ENCODE measurements around the gene UBR4.

The UBR4 gene

DNA sequence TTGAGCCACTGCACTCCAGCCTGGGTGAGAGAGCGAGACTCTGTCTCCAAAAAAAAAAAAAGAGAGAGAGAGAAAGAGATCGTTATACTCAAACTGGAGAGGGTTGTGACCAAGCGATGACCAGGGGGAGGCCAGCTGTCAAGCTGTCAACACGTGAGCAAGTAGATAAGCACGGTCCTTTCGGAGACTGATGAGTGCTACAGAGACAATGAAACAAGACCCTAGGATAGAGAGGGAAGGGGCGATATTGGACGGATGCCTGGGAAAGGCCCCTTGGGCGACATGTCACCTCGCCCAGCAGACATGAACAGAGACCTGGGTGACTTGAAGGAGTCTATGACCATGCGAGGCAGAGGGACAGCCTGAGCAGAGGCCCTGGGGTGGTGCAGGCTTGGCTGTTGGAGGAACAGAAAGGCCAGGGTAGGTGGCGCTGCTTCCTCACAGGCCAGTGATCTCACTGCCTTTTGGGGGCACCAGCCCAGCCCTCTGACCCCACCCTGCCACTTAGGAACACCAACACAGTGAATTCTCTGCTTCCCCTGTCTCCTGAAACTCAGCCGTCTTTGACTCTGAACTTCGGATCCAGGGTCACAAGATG lies 152.8 kb downstream of the UBR4 start:
- DNase-seq (ENCODE audit: low read depth) = no peak

DNA sequence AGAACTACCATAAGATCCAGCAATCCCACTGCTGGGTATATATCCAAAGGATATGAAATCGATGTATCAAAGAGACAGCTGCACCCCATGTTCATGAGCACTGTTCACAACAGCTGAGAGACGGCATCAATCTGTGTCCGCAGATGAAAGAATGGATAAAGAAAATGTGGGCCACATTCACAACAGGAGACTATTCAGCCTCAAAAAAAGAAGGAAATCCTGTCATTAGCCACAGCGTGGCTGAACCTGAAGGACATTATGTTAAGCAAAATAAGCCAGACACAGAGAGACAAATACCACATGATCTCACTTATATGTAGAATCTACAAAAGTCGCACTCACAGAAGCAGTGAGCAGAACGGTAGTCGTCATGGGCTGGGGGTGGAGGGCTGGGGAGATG lies 154.4 kb downstream of the UBR4 start:
- no peak for DNase-seq (ENCODE audit: low read depth)

DNA sequence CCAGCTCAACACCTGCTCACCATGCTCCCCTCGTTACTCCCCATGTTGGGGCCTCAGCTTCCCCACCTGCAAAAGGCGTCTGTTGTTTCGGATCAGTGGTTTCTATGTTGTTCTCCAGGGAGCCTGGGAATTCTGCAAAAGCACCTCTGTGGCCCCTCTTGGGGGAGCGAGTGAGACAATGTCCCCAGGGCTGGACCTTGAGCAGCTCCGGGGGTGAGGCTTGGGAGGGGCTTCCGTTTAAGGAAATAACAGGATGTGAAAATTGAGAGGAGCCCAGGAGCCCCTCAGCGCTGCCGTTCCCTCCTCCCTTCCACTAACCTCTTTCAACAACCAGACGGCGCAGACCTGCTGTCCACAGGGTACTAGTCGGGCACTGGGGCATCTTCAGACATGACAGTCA lies 155.1 kb downstream of the UBR4 start:
- no peak for DNase-seq (ENCODE audit: low read depth)

DNA sequence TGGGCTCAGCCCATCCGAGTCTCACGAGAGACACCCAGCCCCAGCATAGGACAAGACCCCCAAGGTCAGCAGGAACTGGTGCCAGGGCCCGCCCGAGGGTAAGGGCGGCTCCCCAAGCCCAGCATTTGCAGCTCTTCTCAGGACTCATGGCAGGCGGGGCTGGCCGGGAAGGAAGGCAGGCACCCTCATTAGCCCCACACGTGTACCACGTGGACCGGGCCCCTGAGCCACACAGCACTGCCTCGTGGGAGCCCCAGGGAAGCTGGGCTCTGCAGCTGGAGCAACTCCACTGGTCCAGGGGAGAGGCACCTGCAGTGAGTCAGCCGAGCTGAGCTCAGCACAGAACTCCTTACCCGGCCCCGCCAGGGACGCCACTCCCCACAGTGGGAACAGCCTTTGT lies 155.8 kb downstream of the UBR4 start:
- DNase-seq (ENCODE audit: low read depth) = no peak

DNA sequence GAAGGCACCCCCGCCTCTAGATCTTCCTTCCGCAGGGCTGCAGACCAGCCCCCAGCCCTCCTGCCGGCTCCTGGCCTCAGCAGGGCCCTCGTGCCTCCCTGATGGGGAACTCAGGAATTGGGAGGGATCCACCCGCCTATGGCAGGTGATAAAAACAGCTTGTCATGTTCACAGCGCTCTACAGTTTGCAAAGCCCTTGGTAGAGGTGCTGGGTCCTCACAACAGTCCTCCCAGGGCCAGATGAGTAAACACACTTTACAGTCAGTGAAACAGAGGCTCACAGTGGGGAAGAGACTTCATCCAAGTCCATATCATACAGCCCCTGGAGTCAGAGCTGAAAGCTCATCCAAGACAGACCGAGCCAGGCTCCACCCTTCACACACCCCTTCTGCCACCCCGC lies 156.6 kb downstream of the UBR4 start:
- no peak for DNase-seq (ENCODE audit: low read depth)

DNA sequence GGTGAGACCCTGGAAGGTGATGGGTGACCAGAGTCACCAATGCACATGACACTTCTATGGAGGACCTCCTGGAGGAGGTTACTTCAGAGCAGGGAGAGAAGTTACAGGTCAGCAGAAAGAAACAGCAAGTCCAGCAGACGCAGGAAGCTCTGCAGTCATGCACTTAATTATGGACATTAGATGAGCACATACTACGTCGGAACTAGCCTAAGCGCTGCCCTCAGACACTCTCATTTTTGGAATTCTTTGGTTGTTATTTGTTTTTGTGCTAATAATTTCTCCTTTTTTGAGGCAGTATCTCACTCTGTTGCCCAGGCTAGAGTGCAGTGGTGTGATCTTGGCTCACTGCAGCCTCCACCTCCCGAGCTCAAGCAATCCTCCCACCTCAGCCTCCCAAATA lies 160.3 kb downstream of the UBR4 start:
- DNase-seq (ENCODE audit: low read depth) = no peak

DNA sequence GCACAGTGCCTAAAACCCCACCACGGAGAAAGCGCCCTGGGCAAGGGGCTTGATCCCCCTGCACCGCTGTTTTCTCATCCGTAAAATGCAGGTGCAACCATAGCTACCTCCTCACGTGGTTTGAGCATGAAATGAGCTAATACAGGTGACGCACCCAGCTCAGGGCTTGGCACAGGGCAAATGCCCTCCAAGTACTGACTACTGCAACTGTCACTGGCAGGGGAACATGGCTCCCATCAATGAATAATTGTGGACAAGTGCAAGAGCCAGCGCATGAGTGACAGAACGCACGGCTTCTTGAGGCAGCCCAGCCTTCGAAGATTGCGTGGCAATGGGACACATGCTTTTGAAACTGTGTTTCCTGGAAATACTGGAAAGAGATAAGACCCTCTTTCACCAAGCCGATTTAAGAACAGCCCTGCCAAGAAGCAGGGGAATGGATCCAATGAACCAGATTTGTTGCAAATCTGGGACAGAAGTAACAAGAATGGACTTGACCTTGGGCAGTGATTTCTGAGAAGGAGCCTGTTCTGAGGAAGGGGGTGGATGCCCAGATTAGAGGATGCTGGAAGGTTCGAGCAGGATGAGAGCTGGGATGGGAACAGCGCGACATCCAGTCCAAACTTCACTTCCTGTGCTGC lies 160.8 kb downstream of the UBR4 start:
- no peak for DNase-seq (ENCODE audit: low read depth)

DNA sequence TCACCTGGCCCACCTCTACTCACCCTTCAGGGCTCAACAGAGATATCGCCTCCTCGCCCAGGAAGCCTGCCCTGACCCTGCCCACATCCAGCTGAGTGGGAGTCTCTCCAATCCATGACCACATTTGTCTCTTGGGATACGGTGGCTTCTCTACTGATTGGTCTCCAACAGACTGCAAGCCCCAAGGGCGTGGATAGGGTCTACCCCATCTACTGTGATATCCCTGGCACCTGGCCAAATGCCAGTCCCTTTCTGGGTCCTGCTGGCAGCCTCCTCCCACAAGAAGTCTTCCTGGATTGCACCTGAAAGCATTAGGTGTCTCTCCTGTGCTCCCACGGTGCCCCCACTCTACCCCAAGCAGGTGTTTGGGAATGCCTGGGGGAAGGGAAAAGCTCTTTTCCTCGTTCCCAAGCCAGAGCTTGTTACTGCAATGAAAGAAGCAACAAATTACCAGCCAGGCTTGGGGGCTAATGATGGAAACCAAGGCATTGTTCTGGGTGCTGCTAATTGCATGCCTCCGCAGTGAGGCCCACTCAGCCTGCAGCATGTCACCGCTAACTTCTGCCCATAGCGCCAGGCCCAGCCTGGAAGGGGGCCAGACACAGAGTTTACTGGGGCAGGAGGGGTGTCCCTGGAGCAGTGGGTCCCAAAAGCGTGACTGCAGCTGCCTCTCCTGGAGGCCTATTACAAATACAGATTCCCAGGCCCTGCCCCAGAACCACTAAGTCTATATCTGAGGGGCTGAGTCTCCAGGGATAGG lies 162.9 kb downstream of the UBR4 start:
- DNase-seq (ENCODE audit: low read depth) = no peak

DNA sequence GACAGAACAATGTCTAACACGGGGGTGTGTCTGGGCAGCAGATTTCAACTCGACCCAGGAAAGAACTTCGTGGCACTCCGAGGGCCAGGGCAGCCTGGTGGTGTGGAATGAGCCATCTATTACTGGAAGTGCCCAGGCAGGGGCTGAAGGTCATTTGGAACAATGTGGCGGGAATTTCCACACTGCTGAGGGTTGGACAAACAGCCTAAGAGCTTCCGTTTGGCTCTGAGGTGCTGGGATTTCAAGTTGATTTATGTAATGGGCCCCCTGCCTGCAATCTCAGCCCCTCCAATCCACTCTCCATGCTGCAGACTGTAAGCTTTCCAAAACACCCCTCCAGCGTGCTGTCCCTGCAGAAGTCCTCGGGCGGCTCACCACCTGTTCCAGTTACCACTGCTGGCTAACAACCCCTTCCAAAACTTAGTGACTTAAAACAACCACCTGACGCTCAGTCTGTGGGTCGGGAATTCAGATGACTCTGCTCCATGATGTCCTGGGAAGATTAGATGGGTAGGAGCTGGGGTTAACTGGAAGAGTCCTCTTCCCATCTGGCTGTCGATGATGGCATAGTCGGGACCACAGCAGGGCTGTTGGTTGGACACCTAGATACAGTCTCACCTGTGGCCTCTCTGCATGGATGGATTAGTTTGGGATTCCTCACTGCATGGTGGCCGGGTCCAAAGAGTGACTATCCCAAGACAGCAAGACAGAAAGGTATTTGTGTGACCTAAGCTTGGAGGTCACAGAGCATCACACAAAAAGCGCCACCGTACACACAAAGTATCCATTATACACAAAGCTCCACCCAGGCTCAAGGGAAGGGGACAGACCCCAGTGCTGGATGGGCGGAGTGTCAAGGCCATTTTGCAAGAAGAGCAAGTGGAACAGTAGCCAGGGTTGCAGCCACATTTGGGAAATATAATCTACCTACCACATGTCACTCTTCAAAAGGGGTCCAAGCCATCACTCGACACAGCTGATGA lies 163.9 kb downstream of the UBR4 start:
- DNase-seq (ENCODE audit: low read depth) = no peak

DNA sequence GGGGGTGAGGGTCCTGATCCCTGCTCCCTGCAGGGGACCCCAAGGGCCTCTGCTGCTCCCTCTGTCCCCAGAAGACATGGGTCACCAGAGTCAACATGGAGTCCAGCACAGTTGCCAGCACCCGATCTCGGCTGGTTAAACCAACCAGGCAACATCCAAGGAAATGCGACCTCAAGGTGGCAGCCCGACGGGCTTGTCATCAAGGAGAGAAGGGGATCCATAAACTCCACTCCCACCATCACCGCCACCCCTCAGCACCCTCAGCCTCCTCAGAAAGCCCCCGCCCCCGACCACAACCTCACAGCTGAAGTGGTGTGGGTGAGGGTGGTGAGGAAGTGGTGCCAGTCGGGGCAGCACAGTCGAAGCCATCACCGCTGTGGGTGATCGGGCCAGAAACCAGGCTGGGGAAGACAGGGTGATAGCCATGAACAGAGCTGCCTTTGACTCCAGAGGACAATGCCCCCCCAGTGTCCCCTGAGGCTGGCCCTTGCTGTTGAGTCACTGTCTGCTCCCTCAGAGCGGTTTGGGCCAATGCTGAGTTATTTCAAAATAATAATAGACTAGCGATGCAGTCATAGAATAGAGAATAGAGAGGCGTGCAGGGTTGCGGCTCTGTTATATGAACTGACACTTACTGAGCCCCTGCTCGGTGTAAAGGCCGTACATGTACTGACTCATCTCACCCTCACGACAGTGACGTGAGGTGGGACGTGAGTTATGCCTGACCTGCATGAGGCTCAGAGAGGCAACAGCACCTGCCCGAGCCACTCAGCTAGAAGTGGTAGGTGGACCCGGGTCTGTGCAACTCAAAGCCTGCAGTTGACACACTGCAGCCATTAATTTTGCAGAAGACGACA lies 164.9 kb downstream of the UBR4 start:
- no peak for DNase-seq (ENCODE audit: low read depth)

DNA sequence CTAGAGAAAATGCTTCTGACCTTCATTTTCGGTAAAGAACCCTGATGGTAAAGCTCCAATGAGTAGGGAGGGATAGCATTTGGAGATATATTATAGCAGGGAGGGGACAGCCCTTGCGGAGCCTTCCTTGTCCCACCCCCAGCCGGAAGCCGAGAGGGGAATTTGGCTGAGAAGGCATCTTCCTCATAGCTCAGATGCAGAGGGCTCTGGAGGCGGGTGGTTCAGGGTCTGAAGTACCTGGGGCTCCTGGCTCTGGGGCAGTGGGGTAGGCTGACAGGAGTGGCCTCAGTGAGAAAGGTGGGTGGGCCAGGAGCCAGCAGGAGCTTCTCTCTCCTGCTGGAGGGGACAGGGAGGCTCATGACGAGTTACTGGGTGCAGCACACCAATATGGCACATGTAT lies 165.6 kb downstream of the UBR4 start:
- DNase-seq (ENCODE audit: low read depth) = no peak

DNA sequence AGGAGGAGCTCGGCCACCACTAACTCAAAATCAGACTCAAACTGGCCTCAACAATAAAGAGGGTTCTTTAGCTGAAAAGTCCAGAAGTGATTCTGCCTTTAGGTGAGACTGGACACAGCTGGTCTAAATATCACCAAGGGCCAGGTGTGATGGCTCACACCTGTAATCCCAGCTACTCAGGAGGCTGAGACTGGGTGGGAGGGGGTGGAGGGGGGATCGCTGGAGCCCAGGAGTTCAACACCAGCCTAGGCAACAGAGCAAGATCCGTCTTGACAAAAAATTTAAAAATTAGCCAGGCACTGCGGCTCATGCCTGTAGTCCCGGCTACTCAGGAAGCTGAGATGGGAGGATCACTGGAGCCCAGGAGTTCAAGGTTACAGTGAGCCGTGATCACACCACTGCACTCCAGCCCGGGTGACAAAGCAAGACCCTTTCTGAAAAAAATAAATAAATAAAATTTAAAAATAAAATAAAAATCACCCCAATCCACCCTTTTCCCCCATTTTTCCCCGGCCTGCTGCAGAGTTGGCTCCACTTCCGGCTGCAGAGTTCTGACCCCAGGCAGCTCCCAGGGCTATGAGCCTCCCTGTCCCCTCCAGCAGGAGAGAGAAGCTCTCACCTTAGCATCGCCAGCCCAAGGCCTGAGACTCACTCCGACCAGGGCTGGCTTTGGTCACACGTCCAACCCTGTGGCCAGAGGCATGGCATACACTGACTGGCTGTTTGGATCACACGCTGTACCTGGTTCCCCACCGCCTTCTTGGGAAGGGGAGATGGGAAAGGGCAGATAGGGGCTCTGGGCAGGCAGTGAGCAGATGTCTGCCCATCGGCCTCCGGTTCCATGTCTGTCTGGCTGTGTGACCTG lies 166.3 kb downstream of the UBR4 start:
- no peak for DNase-seq (ENCODE audit: low read depth)

DNA sequence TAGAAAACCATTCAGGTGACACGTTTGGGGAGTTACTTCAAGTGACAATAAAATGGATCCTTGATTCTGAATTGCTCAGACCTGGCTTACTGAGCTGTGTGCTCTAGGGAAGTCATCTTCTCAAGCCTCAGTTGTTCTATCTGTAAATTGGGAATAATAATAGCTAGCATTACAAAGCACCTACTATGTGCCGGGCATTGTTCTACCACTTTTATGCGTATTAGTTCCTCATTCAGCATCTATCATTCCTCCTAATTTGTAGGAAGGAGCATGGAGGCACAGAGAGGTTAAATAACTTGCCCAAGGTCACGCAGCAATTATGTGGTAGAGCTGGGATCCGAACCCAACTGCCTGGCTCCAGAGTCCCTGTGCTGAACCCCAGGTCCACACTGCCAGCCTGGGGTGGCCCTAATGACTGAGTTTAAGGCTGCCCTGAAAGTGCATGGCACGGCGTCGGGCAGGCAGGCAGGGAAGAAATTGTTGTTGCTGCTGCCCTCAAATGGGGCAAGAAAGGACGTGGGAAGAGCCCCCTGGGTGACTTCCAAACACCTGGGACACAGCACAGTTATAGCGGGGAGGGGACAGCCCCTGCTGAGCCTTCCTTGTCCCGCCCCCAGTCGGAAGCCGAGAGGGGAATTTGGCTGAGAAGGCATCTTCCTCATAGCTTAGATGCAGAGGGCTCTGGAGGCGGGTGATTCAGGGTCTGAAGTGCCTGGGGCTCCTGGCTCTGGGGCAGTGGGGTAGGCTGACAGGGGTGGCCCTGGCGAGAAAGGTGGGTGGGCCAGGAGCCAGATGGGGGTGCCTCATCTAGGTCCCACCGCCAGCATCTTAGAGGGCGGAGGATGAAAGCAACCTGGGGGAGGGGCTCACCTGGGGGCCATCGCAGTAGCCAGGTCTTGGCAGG lies 167.1 kb downstream of the UBR4 start:
- DNase-seq (ENCODE audit: low read depth) = no peak

DNA sequence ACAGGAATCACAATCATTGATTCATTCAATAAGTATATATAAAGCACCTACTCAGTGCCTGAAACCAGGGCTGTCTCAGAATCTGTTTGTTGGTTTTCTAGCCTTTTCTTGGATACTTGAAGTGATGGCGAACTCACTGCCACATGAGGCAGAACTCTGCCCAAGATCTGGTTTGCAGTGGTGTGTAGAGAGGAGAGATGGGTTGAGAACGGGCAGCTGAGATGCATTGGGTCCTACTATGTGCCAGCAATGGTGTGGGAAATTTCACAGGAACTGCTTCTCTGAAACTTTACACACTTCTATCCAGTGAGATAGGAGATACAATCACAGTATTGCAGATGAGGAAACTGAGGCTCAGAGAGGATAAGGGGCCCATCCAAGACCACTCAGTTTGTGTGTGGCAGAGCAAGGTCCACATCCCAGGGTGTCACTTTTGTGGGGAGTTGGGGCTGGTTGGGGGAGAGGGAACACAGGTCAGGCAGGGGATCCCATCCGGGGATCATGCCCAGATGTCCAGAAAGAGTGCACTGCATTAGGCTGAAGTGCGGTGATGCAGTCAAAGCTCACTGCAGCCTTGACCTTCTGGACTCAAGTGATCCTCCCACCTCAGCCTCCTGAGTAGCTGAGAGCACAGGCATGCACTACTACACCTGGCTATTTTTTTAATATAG lies 169.9 kb downstream of the UBR4 start:
- DNase-seq (ENCODE audit: low read depth) = no peak

DNA sequence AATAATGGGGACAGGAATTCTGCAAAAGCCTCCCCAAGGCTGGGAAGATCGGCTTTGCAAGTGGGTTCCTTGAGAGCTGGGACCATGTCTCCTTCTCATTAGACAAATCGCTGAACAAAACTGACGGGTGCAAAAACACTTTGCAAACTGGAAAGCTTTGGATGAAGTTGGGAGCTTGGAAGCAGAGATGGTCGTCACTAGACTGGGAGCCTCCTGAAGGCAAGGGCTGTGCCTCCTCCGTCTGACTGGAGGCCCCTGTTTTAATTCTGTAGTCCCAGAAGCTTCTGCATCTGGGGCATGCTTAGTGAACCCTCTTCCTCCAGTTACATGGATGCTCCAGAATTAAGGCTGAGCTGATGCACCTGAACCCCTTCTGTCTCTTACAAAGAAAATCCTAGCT lies 171.3 kb downstream of the UBR4 start:
- no peak for DNase-seq (ENCODE audit: low read depth)

DNA sequence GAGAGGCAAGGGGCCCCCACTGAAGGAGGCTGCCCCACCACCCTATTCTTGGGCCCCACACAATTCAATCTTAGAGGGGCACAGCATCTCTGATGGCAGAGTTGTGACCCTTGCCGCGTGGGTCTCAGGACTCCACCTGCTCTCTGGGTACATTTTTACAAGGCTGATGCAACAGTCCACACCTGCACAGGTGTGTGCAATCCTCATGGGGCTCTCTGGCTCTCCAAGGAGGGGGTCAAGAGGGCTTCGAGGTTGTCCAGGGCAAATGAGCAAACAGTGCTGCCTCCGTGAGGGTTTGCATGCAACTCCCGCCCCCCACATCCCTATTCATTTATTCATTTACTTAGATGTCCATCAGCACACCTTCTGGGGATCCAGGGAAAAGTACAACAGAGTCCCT lies 172.0 kb downstream of the UBR4 start:
- DNase-seq (ENCODE audit: low read depth) = no peak

DNA sequence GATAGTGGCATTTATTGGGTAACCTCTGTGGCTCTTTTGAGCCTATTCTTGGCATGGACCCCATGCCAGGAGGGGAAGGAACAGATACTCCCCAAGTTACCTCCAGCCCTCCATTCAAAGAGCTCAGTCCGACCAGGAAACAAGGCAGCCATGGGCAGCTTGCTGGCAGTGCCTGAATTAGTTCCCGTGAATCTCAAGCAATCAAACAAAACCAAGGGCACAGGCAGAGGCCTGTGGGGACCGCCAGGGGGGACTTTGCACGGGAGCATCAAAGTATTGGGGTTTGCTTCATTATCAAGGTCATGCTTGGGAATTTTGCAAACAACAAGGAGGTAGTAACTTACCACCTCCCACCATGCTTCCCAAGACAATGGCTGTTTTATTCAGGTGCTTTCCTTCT lies 172.4 kb downstream of the UBR4 start:
- no peak for DNase-seq (ENCODE audit: low read depth)

DNA sequence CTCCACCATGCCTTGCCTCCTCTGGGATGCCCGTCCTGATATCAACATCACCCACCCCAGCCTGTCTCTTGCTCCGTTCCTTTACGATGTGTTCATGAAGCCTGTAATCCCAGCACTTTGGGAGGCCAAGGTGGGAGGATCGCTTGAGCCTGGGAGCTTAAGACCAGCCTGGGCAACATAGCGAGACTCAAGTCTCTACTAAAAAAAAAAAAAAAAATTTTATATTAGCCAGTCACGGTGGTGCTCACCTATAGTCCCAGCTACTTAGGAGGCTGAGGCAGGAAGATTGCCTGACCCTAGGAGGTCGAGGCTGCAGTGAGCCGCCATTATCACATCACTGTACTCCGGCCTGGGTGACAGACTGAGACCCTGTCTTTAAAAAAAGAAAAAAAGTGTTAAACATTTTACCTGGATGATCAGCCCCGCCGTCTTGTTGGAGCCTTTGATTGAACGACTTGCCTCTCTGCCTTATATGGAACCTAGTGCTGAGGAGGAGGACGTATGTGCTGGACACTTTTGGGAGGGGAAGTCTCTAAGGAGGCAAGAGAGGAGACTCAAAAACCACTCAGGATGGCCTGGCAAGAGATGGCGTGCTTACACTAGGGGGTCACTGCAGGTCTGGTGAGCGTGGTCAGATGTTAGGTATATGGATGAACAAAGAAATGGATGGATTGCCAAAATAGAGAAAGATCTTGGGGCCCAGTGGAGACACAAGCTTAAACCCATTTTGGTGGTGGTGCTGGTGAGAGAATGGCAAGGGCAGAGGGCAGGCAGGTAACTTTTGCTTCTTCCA lies 173.1 kb downstream of the UBR4 start:
- no peak for DNase-seq (ENCODE audit: low read depth)
